OCI-LY3 (cell line): ENCODE results near the gene TSPAN9.

ENCODE experiments used
- H2AFZ ChIP-seq: fragments of 200-600, 300-600 bp; shearing (Covaris generic); 2 replicates; pipeline ENCODE4 v1.6.0; 2014; ENCODE audit warnings: antibody characterized with exemption, low read depth, low read length
- H3K27ac ChIP-seq: fragments of 200-600, 300-600 bp; sonication (generic); 2 replicates; pipeline ENCODE4 v1.5.1; 2014; ENCODE audit warnings: mild to moderate bottlenecking, low read length, moderate library complexity, mixed read lengths
- H3K27me3 ChIP-seq: fragments of 200-600, 300-600 bp; sonication (generic); 2 replicates; pipeline ENCODE4 v1.6.1; 2014; ENCODE audit warnings: low read depth, low read length, mixed read lengths
- H3K36me3 ChIP-seq: fragments of 200-600, 300-600 bp; sonication (generic); replicated peaks from 2 replicates; pipeline ENCODE3; 2014; ENCODE audit warnings: low read depth, low read length, mixed read lengths
- H3K4me1 ChIP-seq: fragments of 300-600, 200-600 bp; sonication (generic); 2 replicates; pipeline ENCODE4 v1.6.1; 2014; ENCODE audit warnings: low read length, mixed read lengths
- H3K4me2 ChIP-seq: fragments of 200-600, 300-600 bp; sonication (generic); 2 replicates; pipeline ENCODE4 v1.6.1; 2014; ENCODE audit warnings: low read length, mixed read lengths
- H3K4me3 ChIP-seq: fragments of 300-600, 200-600 bp; sonication (generic); 2 replicates; pipeline ENCODE4 v1.5.1; 2014; ENCODE audit warnings: antibody characterized with exemption, mild to moderate bottlenecking, low read length, moderate library complexity
- H3K79me2 ChIP-seq: fragments of 300-600, 200-600 bp; shearing (Covaris generic); 2 replicates; pipeline ENCODE4 v1.6.1; 2014; ENCODE audit warnings: mild to moderate bottlenecking, low read length, mixed read lengths
- H3K9ac ChIP-seq: fragments of 300-600, 200-600 bp; shearing (Covaris generic); 2 replicates; pipeline ENCODE4 v1.6.0; 2014; ENCODE audit warnings: mild to moderate bottlenecking, low read length, moderate library complexity
- H3K9me3 ChIP-seq: fragments of 200-600, 300-600 bp; shearing (Covaris generic); 2 replicates; pipeline ENCODE4 v1.6.1; 2014; ENCODE audit warnings: low read length, mixed read lengths; ENCODE audit not compliant: insufficient read depth
- H4K20me1 ChIP-seq: fragments of 200-600, 300-600 bp; sonication (generic); 2 replicates; pipeline ENCODE4 v1.6.1; 2016; ENCODE audit warnings: low read length, mixed read lengths; ENCODE audit not compliant: insufficient read depth
- CTCF ChIP-seq: fragments of 200-600, 300-600 bp; sonication (generic); IDR thresholded peaks from 2 replicates; pipeline ENCODE4 v1.5.1; 2014; ENCODE audit warnings: antibody characterized with exemption, low read length, low read depth
- EZH2phosphoT487 ChIP-seq: fragments of 200-600 bp; shearing (Covaris generic); IDR thresholded peaks from 2 replicates; pipeline ENCODE4 v1.6.1; 2018; ENCODE audit warnings: antibody characterized with exemption, mixed run types, low read depth

The TSPAN9 gene

GRCh38 chr12:3204143-3204542 lies 127.0 kb downstream of the TSPAN9 start:
- H3K4me3 ChIP-seq = no peak overlapping the region
- peaks cover 30% of the 10 kb centered on the region for H3K4me1 ChIP-seq

GRCh38 chr12:3204730-3205531 lies 127.8 kb downstream of the TSPAN9 start:
- no peak overlapping the region for H2AFZ ChIP-seq
- H3K4me1 ChIP-seq = peaks cover 30% of the 10 kb centered on the region
- no peak overlapping the region for H3K27ac ChIP-seq

More at GRCh38 chr12:3204143-3204542, 127.0 kb downstream of the TSPAN9 start:
- Histone ChIP-seq H3K27ac (no peak overlapping the region), H3K4me2 (no peak overlapping the region), H4K20me1 (peaks cover 3% of the 10 kb centered on the region; the same call in 1 of the 2 replicates), H3K27me3 (peaks cover 40% of the 10 kb centered on the region), H2AFZ (no peak overlapping the region), H3K9me3 (no peaks in the 10 kb centered on the region), H3K36me3 (no peaks in the 10 kb centered on the region), H3K9ac (no peak overlapping the region), H3K79me2 (no peaks in the 10 kb centered on the region)
- no peak for TF ChIP-seq EZH2phosphoT487
- no peak; the same call in 1 of the 2 replicates for TF ChIP-seq CTCF

GRCh38 chr12:3205742-3206519 lies 128.8 kb downstream of the TSPAN9 start:
- TF ChIP-seq EZH2phosphoT487 (no peak), CTCF (no peak)
- H3K79me2 ChIP-seq = no peaks in the 10 kb centered on the region
- H4K20me1 ChIP-seq = peaks cover 3% of the 10 kb centered on the region; the same call in 1 of the 2 replicates
- no peak overlapping the region for H3K4me3 ChIP-seq
- no peak overlapping the region for H3K27ac ChIP-seq
- no peak overlapping the region for H2AFZ ChIP-seq
- H3K9ac ChIP-seq = no peak overlapping the region
- H3K36me3 ChIP-seq = no peaks in the 10 kb centered on the region
- H3K27me3 ChIP-seq = peaks cover 39% of the 10 kb centered on the region
- no peaks in the 10 kb centered on the region for H3K9me3 ChIP-seq
- peaks cover 30% of the 10 kb centered on the region for H3K4me1 ChIP-seq
- H3K4me2 ChIP-seq = peak overlapping the region; percentile 53

More at GRCh38 chr12:3204730-3205531, 127.8 kb downstream of the TSPAN9 start:
- H3K4me3 ChIP-seq = no peak overlapping the region
- H3K9me3 ChIP-seq = no peaks in the 10 kb centered on the region
- peaks cover 40% of the 10 kb centered on the region for H3K27me3 ChIP-seq
- no peaks in the 10 kb centered on the region for H3K79me2 ChIP-seq
- no peaks in the 10 kb centered on the region for H3K36me3 ChIP-seq
- H3K9ac ChIP-seq = no peak overlapping the region
- peaks cover 3% of the 10 kb centered on the region; the same call in 1 of the 2 replicates for H4K20me1 ChIP-seq
- TF ChIP-seq CTCF (no peak), EZH2phosphoT487 (no peak)
- H3K4me2 ChIP-seq = no peak overlapping the region; the same call in 1 of the 2 replicates

GRCh38 chr12:3206536-3207072 lies 129.4 kb downstream of the TSPAN9 start:
- Histone ChIP-seq H3K4me1 (peaks cover 30% of the 10 kb centered on the region), H3K27me3 (peaks cover 32% of the 10 kb centered on the region), H3K27ac (no peak overlapping the region), H3K36me3 (no peaks in the 10 kb centered on the region), H4K20me1 (peaks cover 3% of the 10 kb centered on the region; the same call in 1 of the 2 replicates), H3K79me2 (no peaks in the 10 kb centered on the region), H2AFZ (no peak overlapping the region), H3K4me3 (no peak overlapping the region), H3K9me3 (no peaks in the 10 kb centered on the region), H3K9ac (no peak overlapping the region), H3K4me2 (peak overlapping the region; percentile 53)
- TF ChIP-seq EZH2phosphoT487 (no peak), CTCF (no peak)
